ENCODE results near the gene GRIK4. TPM values are rescaled to one million over a fixed set of nuclear protein-coding genes. Genes with fewer than 3 reads are reported as not detected.
"Not testable (repeated sequence)": the region's sequence is repeated elsewhere in the genome, so short reads cannot be mapped to it uniquely, and the experiment has no call there.

The GRIK4 gene
- total and polyA plus RNA-seq, 2 donors (not counting 3 experiments of a cell fraction or from before 2014, with no cell fraction given): 0.81 to 1.6 TPM

GRCh38 chr11:120501976-120502755, 9.4 kb upstream of the GRIK4 start:
- H3K79me2 ChIP-seq (ENCODE audit: control insufficient read depth, insufficient read depth, low read length): no peaks in the 10 kb centered on the region
- intact Hi-C loops (cut with micrococcal nuclease) (loop anchor here (2.0 kb wide), 1 partner anchor 167 kb away; no protein-coding TSS in a partner anchor), dilution Hi-C loops (cut with MboI; ENCODE audit: extremely low pct_ligation_motif_present, low sequenced_read_pairs) (no loop called here)
- no peaks in the 10 kb centered on the region for H3K9me1 ChIP-seq (replicated peaks; ENCODE audit: control insufficient read depth, extremely low read depth, insufficient read depth, low read length)
- FAIRE-seq (no peak), DNase-seq (ENCODE audit: low read depth, low spot score) (no peak)
- H3K27me3 ChIP-seq (ENCODE audit: control insufficient read depth in 2 of 2, insufficient read depth in 2 of 2, low read length in 2 of 2): peaks cover 6 to 17% of the 10 kb centered on the region in 2 experiments
- H2AFZ ChIP-seq (ENCODE audit: low read depth, low read length): no peak overlapping the region
- no peak overlapping the region for H3K4me2 ChIP-seq (ENCODE audit: insufficient read depth, low read length)
- peaks cover 4% of the 10 kb centered on the region for H3K4me1 ChIP-seq (ENCODE audit: control insufficient read depth, extremely low read depth, insufficient read depth, low read length)
- H3K36me3 ChIP-seq (ENCODE audit: control insufficient read depth in 2 of 2, extremely low read depth in 1 of 2, insufficient read depth in 2 of 2, low read length in 2 of 2): no peaks in the 10 kb centered on the region
- H3K4me3 ChIP-seq (replicated peaks in 1 of 3; ENCODE audit: insufficient read depth in 1 of 3, low read depth in 1 of 3, low read length in 3 of 3): no peak overlapping the region
- POLR2A ChIA-PET: no interaction called here
- TF ChIP-seq EZH2 (IDR thresholded peaks at IDR 0.05; ENCODE audit: borderline replicate concordance, low read depth, low read length, severe bottlenecking) (no peak), MYC (IDR thresholded peaks at IDR 0.05; ENCODE audit: low read depth, low read length) (no peak), FOS (IDR thresholded peaks at IDR 0.05; ENCODE audit: borderline replicate concordance, insufficient read depth, low read length) (no peak), GATA2 (IDR thresholded peaks at IDR 0.05; ENCODE audit: insufficient read depth, insufficient read length, low read depth, low read length) (no peak), POLR2A (IDR thresholded peaks at IDR 0.05; ENCODE audit: low read depth, low read length) (no peak), CTCF (IDR thresholded peaks at IDR 0.05; ENCODE audit: extremely low read depth in 1 of 2, insufficient read depth in 1 of 2, low read depth in 1 of 2, low read length in 2 of 2) (no peak), POLR2AphosphoS5 (IDR thresholded peaks at IDR 0.05; ENCODE audit: insufficient read depth, low read depth, low read length) (no peak), JUN (IDR thresholded peaks at IDR 0.05; ENCODE audit: borderline replicate concordance, insufficient read depth, insufficient read length, low read depth) (no peak), MAX (IDR thresholded peaks at IDR 0.05; ENCODE audit: insufficient read depth, insufficient read length) (no peak)
- no peaks in the 10 kb centered on the region for H3K9me3 ChIP-seq (replicated peaks; ENCODE audit: control insufficient read depth, insufficient read depth, low read length)
- CTCF ChIA-PET: interaction anchor here (1.1 to 3.5 kb wide), 6 partner anchors 8 to 199 kb away, joined by 3 to 16 read pairs (median 7); partner anchors contain the start of gene GRIK4
- H4K20me1 ChIP-seq (replicated peaks; ENCODE audit: control insufficient read depth, extremely low read depth, insufficient read depth, low read length): no peaks in the 10 kb centered on the region
- H3K9ac ChIP-seq (replicated peaks; ENCODE audit: extremely low read depth, insufficient read depth, low read length): no peak overlapping the region
- no peak overlapping the region for H3K27ac ChIP-seq (ENCODE audit: insufficient read depth, low read depth, low read length)
- no TSS peak for BruUV-seq (replicated peaks)

- H3K9ac ChIP-seq (replicated peaks; ENCODE audit: extremely low read depth, insufficient read depth, low read length); POLR2A ChIA-PET; H3K79me2 ChIP-seq (ENCODE audit: control insufficient read depth, insufficient read depth, low read length); H3K4me1 ChIP-seq (ENCODE audit: control insufficient read depth, extremely low read depth, insufficient read depth, low read length); intact Hi-C loops (cut with micrococcal nuclease); H3K36me3 ChIP-seq (ENCODE audit: control insufficient read depth in 2 of 2, extremely low read depth in 1 of 2, insufficient read depth in 2 of 2, low read length in 2 of 2); H3K9me3 ChIP-seq (replicated peaks; ENCODE audit: control insufficient read depth, insufficient read depth, low read length); H4K20me1 ChIP-seq (replicated peaks; ENCODE audit: control insufficient read depth, extremely low read depth, insufficient read depth, low read length); DNase-seq (ENCODE audit: low read depth, low spot score); FAIRE-seq; H3K27ac ChIP-seq (ENCODE audit: insufficient read depth, low read depth, low read length); BruUV-seq (replicated peaks); H3K4me2 ChIP-seq (ENCODE audit: insufficient read depth, low read length); H2AFZ ChIP-seq (ENCODE audit: low read depth, low read length); dilution Hi-C loops (cut with MboI; ENCODE audit: extremely low pct_ligation_motif_present, low sequenced_read_pairs); H3K9me1 ChIP-seq (replicated peaks; ENCODE audit: control insufficient read depth, extremely low read depth, insufficient read depth, low read length); H3K4me3 ChIP-seq (replicated peaks in 1 of 3; ENCODE audit: insufficient read depth in 1 of 3, low read depth in 1 of 3, low read length in 3 of 3): not testable (repeated sequence)
- H3K27me3 ChIP-seq (ENCODE audit: control insufficient read depth in 2 of 2, insufficient read depth in 2 of 2, low read length in 2 of 2): peaks cover 6 to 20% of the 10 kb centered on the region in 2 experiments
- CTCF ChIA-PET: interaction anchor here (2.6 to 3.5 kb wide), 2 partner anchors 169 to 182 kb away, joined by 12 to 13 read pairs; no protein-coding TSS in a partner anchor
These were observed 8.0 kb upstream of the GRIK4 start for GRCh38 chr11:120503529-120503928.
